Esophagus muscularis mucosa (tissue), 4 donors: ENCODE measurements around the gene BUB1. TPM values are rescaled to one million over a fixed set of nuclear protein-coding genes. Genes with fewer than 3 reads are reported as not detected.

Experiments
- DNase-seq: peaks from one replicate; pipeline ENCODE4 v3.0.0-alpha.2; 2017; ENCODE audit errors: extremely low spot score
- H3K27ac ChIP-seq, 4 donors: fragments of 200-600 bp; sonication (generic); replicated peaks in 1 of 4; 1 replicate in 3 of 4; 2 replicates in 1 of 4; pipeline ENCODE4 v1.5.1; 2016 to 2019; ENCODE audit warnings: mild to moderate bottlenecking in 1 of 4
- H3K27me3 ChIP-seq, 4 donors: fragments of 200-600 bp; sonication (generic); one replicate each; pipeline versions ENCODE4 v1.5.1 to v1.6.0; 2016 to 2019
- H3K36me3 ChIP-seq, 4 donors: fragments of 200-600 bp; sonication (generic); one replicate each; pipeline ENCODE4 v1.5.1; 2016 to 2019
- H3K4me1 ChIP-seq, 4 donors: fragments of 200-600 bp; sonication (generic); one replicate each; pipeline ENCODE4 v1.5.1; 2016 to 2019
- H3K4me3 ChIP-seq, 4 donors: fragments of 200-600 bp; sonication (generic); 1 replicate in 2 of 4; 2 replicates in 2 of 4; pipeline ENCODE4 v1.5.1; 2016 to 2019; ENCODE audit warnings: mild to moderate bottlenecking in 4 of 4, moderate library complexity in 1 of 4
- H3K9me3 ChIP-seq, 4 donors: fragments of 200-600 bp; sonication (generic); 1 replicate in 3 of 4; 2 replicates in 1 of 4; pipeline ENCODE4 v1.5.1; 2016 to 2019
- EP300 ChIP-seq: sonication (generic); formaldehyde crosslinking; IDR thresholded peaks from one replicate; pipeline ENCODE4 v1.6.1; 2017; ENCODE audit warnings: antibody characterized with exemption
- POLR2A ChIP-seq: fragments of 450-650 bp; IDR thresholded peaks from one replicate; pipeline ENCODE4 v1.6.1; 2017; ENCODE audit warnings: antibody characterized with exemption, moderate library complexity, mild to moderate bottlenecking, low read depth
- POLR2AphosphoS5 ChIP-seq, 2 donors: sonication (generic); formaldehyde crosslinking; IDR thresholded peaks; one replicate each; pipeline ENCODE4 v1.6.1; 2017; ENCODE audit warnings: antibody characterized with exemption in 2 of 2
- WGBS: methylation state at CpG from one replicate; pipeline ENCODE4 v1.1.5; 2018; 5-methylcytosine and 5-hydroxymethylcytosine counted together
- intact Hi-C: fragments of 100-400 bp; cut with DNase I; formaldehyde crosslinking; loops from one replicate; pipeline ENCODE4 v1.15.1; 2023
- total RNA-seq, 4 donors: library from RNA; depleted of rRNA; stranded (reverse); fragments of >200 nt; gene quantifications; one replicate each; pipeline versions ENCODE4 v1.1.0 to v1.2.1, GENCODE V29; 2016
- TF ChIP-seq, protein P1 (sequence below), 3 experiments: fragments of 200-600 bp in 2 of 3; fragments of 450-650 bp in 1 of 3; sonication (generic) in 2 of 3; IDR thresholded peaks; one replicate each; pipeline ENCODE4 v1.5.1; 2017 to 2019; ENCODE audit warnings: antibody characterized with exemption in 3 of 3, mild to moderate bottlenecking in 2 of 3, moderate library complexity in 1 of 3

The BUB1 gene
- total RNA-seq = 1 to 10 TPM in 2 of 4 donors, under 1 TPM in 1, not detected in 1; 0.80 to 1.8 (median 1.1) TPM

GRCh38 chr2:110677530-110678456, at the start of gene BUB1:
Gene BUB1 (minus strand): TSS chr2:110678063. CDS start chr2:110677995, 68 bp downstream.
- WGBS = under 1% methylated on average over 19 of the region's 58 CpGs
- peak within 1 kb of the TSS; percentile 65 to 74 (median 73) for H3K4me3 ChIP-seq
- intact Hi-C loops = no loop called here
- no peaks in the 10 kb centered on the region for H3K9me3 ChIP-seq
- H3K36me3 ChIP-seq = no peaks in the 10 kb centered on the region
- TF ChIP-seq POLR2AphosphoS5 (IDR thresholded peaks at IDR 0.05) (peak; percentile 95 to 97), EP300 (no peak), POLR2A (no peak)
- H3K27me3 ChIP-seq = peaks cover 0 to 3% (median 0%) of the 10 kb centered on the region in 4 donors
- H3K27ac ChIP-seq = peak within 1 kb of the TSS; percentile 82 to 90 (median 90)
- peak; percentile 98 for DNase-seq
- H3K4me1 ChIP-seq = peaks cover 7 to 21% (median 18%) of the 10 kb centered on the region in 4 donors

DNA sequence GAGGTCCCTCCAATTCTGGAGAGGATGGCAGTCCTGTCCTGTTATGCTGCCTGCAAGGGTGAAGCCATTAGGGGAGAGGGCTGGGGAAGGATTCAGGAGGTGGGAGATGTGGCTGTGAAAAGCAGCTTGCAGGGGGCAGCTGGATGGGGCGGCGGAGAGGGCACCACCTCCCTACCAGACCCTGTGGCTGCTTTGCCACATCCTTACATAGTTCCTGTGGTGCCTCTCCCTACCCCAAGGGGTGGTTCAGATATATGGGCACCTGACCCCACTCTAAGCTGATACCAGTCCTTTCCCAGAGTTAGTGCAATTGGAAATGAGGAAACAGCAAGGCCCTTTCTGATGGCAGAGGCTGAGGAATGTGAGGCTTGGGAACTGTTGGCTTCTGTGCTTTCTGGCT, 48.4 kb upstream of the BUB1 start:
- intact Hi-C loops = no loop called here
- no peak overlapping the region for H3K4me3 ChIP-seq
- 86% methylated on average over 2 of the region's 2 CpGs for WGBS

GRCh38 chr2:110725859-110726258, 48.0 kb upstream of the BUB1 start:
- intact Hi-C loops = no loop called here
- H3K36me3 ChIP-seq = no peaks in the 10 kb centered on the region
- no peaks in the 10 kb centered on the region for H3K4me1 ChIP-seq
- no peaks in the 10 kb centered on the region for H3K9me3 ChIP-seq
- peak; percentile 83 for DNase-seq
- no peak overlapping the region for H3K27ac ChIP-seq
- 90% methylated on average over 2 of the region's 3 CpGs for WGBS
- no peak overlapping the region for H3K4me3 ChIP-seq
- no peak for TF ChIP-seq POLR2AphosphoS5 (IDR thresholded peaks at IDR 0.05)
- TF ChIP-seq EP300 = no peak
- TF ChIP-seq POLR2A = no peak
- TF ChIP-seq, protein P1, sequence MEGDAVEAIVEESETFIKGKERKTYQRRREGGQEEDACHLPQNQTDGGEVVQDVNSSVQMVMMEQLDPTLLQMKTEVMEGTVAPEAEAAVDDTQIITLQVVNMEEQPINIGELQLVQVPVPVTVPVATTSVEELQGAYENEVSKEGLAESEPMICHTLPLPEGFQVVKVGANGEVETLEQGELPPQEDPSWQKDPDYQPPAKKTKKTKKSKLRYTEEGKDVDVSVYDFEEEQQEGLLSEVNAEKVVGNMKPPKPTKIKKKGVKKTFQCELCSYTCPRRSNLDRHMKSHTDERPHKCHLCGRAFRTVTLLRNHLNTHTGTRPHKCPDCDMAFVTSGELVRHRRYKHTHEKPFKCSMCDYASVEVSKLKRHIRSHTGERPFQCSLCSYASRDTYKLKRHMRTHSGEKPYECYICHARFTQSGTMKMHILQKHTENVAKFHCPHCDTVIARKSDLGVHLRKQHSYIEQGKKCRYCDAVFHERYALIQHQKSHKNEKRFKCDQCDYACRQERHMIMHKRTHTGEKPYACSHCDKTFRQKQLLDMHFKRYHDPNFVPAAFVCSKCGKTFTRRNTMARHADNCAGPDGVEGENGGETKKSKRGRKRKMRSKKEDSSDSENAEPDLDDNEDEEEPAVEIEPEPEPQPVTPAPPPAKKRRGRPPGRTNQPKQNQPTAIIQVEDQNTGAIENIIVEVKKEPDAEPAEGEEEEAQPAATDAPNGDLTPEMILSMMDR (IDR thresholded peaks at IDR 0.05) = no peak
- H3K27me3 ChIP-seq = peaks cover 0 to 5% (median 0%) of the 10 kb centered on the region in 4 donors

More for the DNA sequence above, 48.4 kb upstream of the BUB1 start:
- no peaks in the 10 kb centered on the region for H3K36me3 ChIP-seq
- H3K27ac ChIP-seq = no peak overlapping the region
- TF ChIP-seq POLR2A = no peak
- TF ChIP-seq EP300 = no peak
- no peak for TF ChIP-seq POLR2AphosphoS5 (IDR thresholded peaks at IDR 0.05)
- TF ChIP-seq, protein P1 (IDR thresholded peaks at IDR 0.05) = no peak
- DNase-seq = peak; percentile 81
- peaks cover 0 to 10% (median 1%) of the 10 kb centered on the region in 4 donors for H3K27me3 ChIP-seq
- no peaks in the 10 kb centered on the region for H3K9me3 ChIP-seq
- H3K4me1 ChIP-seq = no peaks in the 10 kb centered on the region

GRCh38 chr2:110725370-110725769, 47.5 kb upstream of the BUB1 start:
- TF ChIP-seq POLR2AphosphoS5 (IDR thresholded peaks at IDR 0.05) (no peak), EP300 (no peak), POLR2A (no peak)
- TF ChIP-seq, protein P1 (IDR thresholded peaks at IDR 0.05) = no peak
- H3K36me3 ChIP-seq = no peaks in the 10 kb centered on the region

GRCh38 chr2:110724820-110725219, 47.0 kb upstream of the BUB1 start:
- H3K27ac ChIP-seq = no peak overlapping the region
- no peaks in the 10 kb centered on the region for H3K9me3 ChIP-seq
- no peak for DNase-seq
- H3K27me3 ChIP-seq = no peaks in the 10 kb centered on the region
- TF ChIP-seq, protein P1 (IDR thresholded peaks at IDR 0.05) = no peak
- no peak for TF ChIP-seq EP300
- no peak for TF ChIP-seq POLR2A
- TF ChIP-seq POLR2AphosphoS5 (IDR thresholded peaks at IDR 0.05) = no peak
- intact Hi-C loops = no loop called here
- H3K4me3 ChIP-seq = no peak overlapping the region
- no peaks in the 10 kb centered on the region for H3K4me1 ChIP-seq
- 85% methylated on average over 2 of the region's 2 CpGs for WGBS
- no peaks in the 10 kb centered on the region for H3K36me3 ChIP-seq

More at GRCh38 chr2:110725370-110725769, 47.5 kb upstream of the BUB1 start:
- Histone ChIP-seq H3K9me3 (no peaks in the 10 kb centered on the region), H3K4me1 (no peaks in the 10 kb centered on the region), H3K4me3 (no peak overlapping the region), H3K27me3 (peaks cover 0 to under 1% (median 0%) of the 10 kb centered on the region in 4 donors), H3K27ac (no peak overlapping the region)
- WGBS = 88% methylated on average over 9 of the region's 9 CpGs
- no peak for DNase-seq
- intact Hi-C loops = no loop called here
